SK-N-SH (cell line): ENCODE results near the gene MARCKSL1. TPM values are rescaled to one million over a fixed set of nuclear protein-coding genes. Genes with fewer than 3 reads are reported as not detected.

Experiments used
- CTCF ChIA-PET: fragments of 300-600, 350-600 bp; formaldehyde crosslinking; extraction: SDS; loops from one replicate; lab custom pipeline; 2021; lab: Yijun Ruan, JAX
- POLR2A ChIA-PET: fragments of 350-600 bp; sonication (Branson Sonifier 250); formaldehyde crosslinking; extraction: SDS; loops from one replicate; lab custom pipeline; 2020; ENCODE audit warnings: antibody characterized with exemption, inconsistent platforms; lab: Yijun Ruan, JAX
- DNase-seq: peaks from one replicate; pipeline ENCODE4 v3.0.0; 2012
- H2AFZ ChIP-seq: fragments of 200-600 bp; sonication (generic); 2 replicates; pipeline ENCODE4 v1.8.1; 2016; ENCODE audit warnings: antibody characterized with exemption, mild to moderate bottlenecking, low read depth
- H3F3A ChIP-seq: fragments of 200-600 bp; sonication (generic); replicated peaks from 2 replicates; pipeline ENCODE3; 2016; ENCODE audit warnings: antibody characterized with exemption, mild to moderate bottlenecking; ENCODE audit not compliant: insufficient read depth
- H3K27ac ChIP-seq, 2 experiments: fragments of 200-500 bp in 1 of 2; fragments of 200-600 bp in 1 of 2; sonication (Bioruptor generic) in 1 of 2; sonication (generic), shearing (Covaris generic) in 1 of 2; 2 replicates each; pipeline versions ENCODE4 v1.5.1 to v1.6.1; 2014 to 2016; ENCODE audit warnings: low read depth in 2 of 2, inconsistent platforms in 1 of 2, low read length in 1 of 2, mild to moderate bottlenecking in 1 of 2, mixed read lengths in 1 of 2
- H3K27me3 ChIP-seq: fragments of 200-600 bp; sonication (generic), shearing (Covaris generic); 2 replicates; pipeline ENCODE4 v1.6.1; 2016; ENCODE audit warnings: mixed run types; ENCODE audit not compliant: insufficient read depth
- H3K36me3 ChIP-seq, 2 experiments: fragments of 200-500 bp in 1 of 2; fragments of 200-600 bp in 1 of 2; sonication (Bioruptor generic) in 1 of 2; sonication (generic) in 1 of 2; replicated peaks in 1 of 2; 2 replicates each; pipeline versions ENCODE3 to v1.5.1; 2014 to 2016; ENCODE audit warnings: low read length in 1 of 2, mild to moderate bottlenecking in 1 of 2; ENCODE audit not compliant: insufficient read depth in 2 of 2, control insufficient read depth in 1 of 2
- H3K4me1 ChIP-seq, 2 experiments: fragments of 200-500 bp in 1 of 2; fragments of 200-600 bp in 1 of 2; sonication (Bioruptor generic) in 1 of 2; sonication (generic), shearing (Covaris generic) in 1 of 2; 2 replicates each; pipeline versions ENCODE4 v1.5.1 to v1.6.1; 2014 to 2016; ENCODE audit warnings: low read depth in 1 of 2, low read length in 1 of 2, mixed run types in 1 of 2; ENCODE audit not compliant: insufficient read depth in 2 of 2, control insufficient read depth in 1 of 2
- H3K4me2 ChIP-seq: fragments of 200-600 bp; sonication (generic), shearing (Covaris generic); 2 replicates; pipeline ENCODE4 v1.6.1; 2017; ENCODE audit warnings: mixed run types
- H3K4me3 ChIP-seq, 2 experiments: fragments of 200-500 bp in 1 of 2; fragments of 200-600 bp in 1 of 2; sonication (Bioruptor generic) in 1 of 2; sonication (generic), shearing (Covaris generic) in 1 of 2; 2 replicates each; pipeline versions ENCODE4 v1.5.1 to v1.8.1; 2014 to 2016; ENCODE audit warnings: low read depth in 2 of 2, inconsistent platforms in 1 of 2, low read length in 1 of 2, mild to moderate bottlenecking in 1 of 2, mixed read lengths in 1 of 2, moderate library complexity in 1 of 2
- H3K79me2 ChIP-seq: fragments of 200-600 bp; sonication (generic); 2 replicates; pipeline ENCODE4 v1.8.1; 2017; ENCODE audit warnings: mild to moderate bottlenecking; ENCODE audit not compliant: insufficient read depth
- H3K9ac ChIP-seq: fragments of 200-600 bp; sonication (generic); 2 replicates; pipeline ENCODE4 v1.6.1; 2017; ENCODE audit warnings: mixed run types
- H3K9me2 ChIP-seq: fragments of 200-600 bp; sonication (generic); 2 replicates; pipeline ENCODE4 v1.6.1; 2017; ENCODE audit warnings: mixed run types
- H3K9me3 ChIP-seq: fragments of 200-600 bp; sonication (generic); 2 replicates; pipeline ENCODE4 v1.6.1; 2017; ENCODE audit warnings: mixed run types, mild to moderate bottlenecking, moderate library complexity
- H4K20me1 ChIP-seq: fragments of 200-600 bp; sonication (generic); 2 replicates; pipeline ENCODE4 v1.6.1; 2017; ENCODE audit warnings: mild to moderate bottlenecking, mixed run types; ENCODE audit not compliant: insufficient read depth
- EP300 ChIP-seq, 2 experiments: IDR thresholded peaks; 2 replicates each; pipeline versions ENCODE4 v1.4.0 to v1.6.1; 2012; ENCODE audit warnings: borderline replicate concordance in 1 of 2, low read depth in 1 of 2, low read length in 1 of 2
- FOSL2 ChIP-seq: IDR thresholded peaks from 2 replicates; pipeline ENCODE4 v1.4.0; 2012; ENCODE audit warnings: low read depth, mild to moderate bottlenecking, moderate library complexity, borderline replicate concordance
- FOXM1 ChIP-seq: IDR thresholded peaks from 2 replicates; pipeline ENCODE4 v1.4.0; 2012; ENCODE audit warnings: low read depth, mild to moderate bottlenecking
- JUND ChIP-seq: IDR thresholded peaks from 2 replicates; pipeline ENCODE4 v1.4.0; 2012
- MAX ChIP-seq: IDR thresholded peaks from 2 replicates; pipeline ENCODE4 v1.4.0; 2012; ENCODE audit warnings: low read depth
- RFX5 ChIP-seq: IDR thresholded peaks from 2 replicates; pipeline ENCODE4 v1.6.1; 2012; ENCODE audit warnings: mild to moderate bottlenecking, improper control_type of control experiment, low read length
- RXRA ChIP-seq: IDR thresholded peaks from 2 replicates; pipeline ENCODE4 v1.4.0; 2012; ENCODE audit warnings: low read depth, mild to moderate bottlenecking, borderline replicate concordance
- SMC3 ChIP-seq: IDR thresholded peaks from 2 replicates; pipeline ENCODE4 v1.6.1; 2012; ENCODE audit warnings: low read depth, low read length, improper control_type of control experiment
- TAF1 ChIP-seq: IDR thresholded peaks from 2 replicates; pipeline ENCODE4 v1.6.1; 2012; ENCODE audit warnings: low read depth, mild to moderate bottlenecking, low read length, moderate library complexity, borderline replicate concordance
- TCF12 ChIP-seq: IDR thresholded peaks from 2 replicates; pipeline ENCODE4 v1.4.0; 2012
- TEAD4 ChIP-seq: IDR thresholded peaks from 2 replicates; pipeline ENCODE4 v1.4.0; 2012; ENCODE audit warnings: mild to moderate bottlenecking, borderline replicate concordance; ENCODE audit not compliant: insufficient read depth
- USF2 ChIP-seq: fragments of 150-350 bp; IDR thresholded peaks from 2 replicates; pipeline ENCODE4 v1.6.1; 2017; ENCODE audit warnings: antibody characterized with exemption, low read length, low read depth, borderline replicate concordance
- YY1 ChIP-seq: IDR thresholded peaks from 2 replicates; pipeline ENCODE4 v1.4.0; 2012; ENCODE audit warnings: low read depth, mild to moderate bottlenecking
- WGBS: methylation state at CpG from one replicate; pipeline ENCODE4 v1.1.6; 2017; ENCODE audit warnings: low lambda C conversion rate; 5-methylcytosine and 5-hydroxymethylcytosine counted together
- polyA plus RNA-seq, 3 experiments: library from polyadenylated mRNA; depleted of rRNA; stranded (reverse); fragments of >200 nt; gene quantifications; 2 replicates each; pipeline ENCODE4 v1.2.3, GENCODE V29; 2012
- TF ChIP-seq, protein P1 (sequence below): IDR thresholded peaks from 2 replicates; pipeline ENCODE4 v1.4.0; 2012; ENCODE audit warnings: low read depth, borderline replicate concordance
- TF ChIP-seq, protein P2 (sequence below): IDR thresholded peaks from 2 replicates; pipeline ENCODE4 v1.6.1; 2012; ENCODE audit warnings: mild to moderate bottlenecking, low read depth, low read length, moderate library complexity
- TF ChIP-seq, protein P3 (sequence below): IDR thresholded peaks from 2 replicates; pipeline ENCODE4 v1.4.0; 2012; ENCODE audit warnings: low read depth, borderline replicate concordance

Gene MARCKSL1
- polyA plus RNA-seq, 1 of the 3 experiments (the other 2 are of a cell fraction), result 275 TPM

GRCh38 chr1:32336963-32337675 lies 1.1 kb upstream of the MARCKSL1 start:
- TF ChIP-seq FOXM1, result no peak
- no peak for TF ChIP-seq MAX
- TF ChIP-seq, protein P1, sequence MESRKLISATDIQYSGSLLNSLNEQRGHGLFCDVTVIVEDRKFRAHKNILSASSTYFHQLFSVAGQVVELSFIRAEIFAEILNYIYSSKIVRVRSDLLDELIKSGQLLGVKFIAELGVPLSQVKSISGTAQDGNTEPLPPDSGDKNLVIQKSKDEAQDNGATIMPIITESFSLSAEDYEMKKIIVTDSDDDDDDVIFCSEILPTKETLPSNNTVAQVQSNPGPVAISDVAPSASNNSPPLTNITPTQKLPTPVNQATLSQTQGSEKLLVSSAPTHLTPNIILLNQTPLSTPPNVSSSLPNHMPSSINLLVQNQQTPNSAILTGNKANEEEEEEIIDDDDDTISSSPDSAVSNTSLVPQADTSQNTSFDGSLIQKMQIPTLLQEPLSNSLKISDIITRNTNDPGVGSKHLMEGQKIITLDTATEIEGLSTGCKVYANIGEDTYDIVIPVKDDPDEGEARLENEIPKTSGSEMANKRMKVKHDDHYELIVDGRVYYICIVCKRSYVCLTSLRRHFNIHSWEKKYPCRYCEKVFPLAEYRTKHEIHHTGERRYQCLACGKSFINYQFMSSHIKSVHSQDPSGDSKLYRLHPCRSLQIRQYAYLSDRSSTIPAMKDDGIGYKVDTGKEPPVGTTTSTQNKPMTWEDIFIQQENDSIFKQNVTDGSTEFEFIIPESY, result no peak
- no peak for TF ChIP-seq TCF12
- no peak for TF ChIP-seq EP300 (IDR thresholded peaks at IDR 0.05; ENCODE audit: borderline replicate concordance in 1 of 2, low read depth in 1 of 2, low read length in 1 of 2)
- TF ChIP-seq RXRA, result no peak
- no peak for TF ChIP-seq RFX5
- TF ChIP-seq TEAD4, result no peak
- TF ChIP-seq FOSL2, result no peak
- TF ChIP-seq JUND, result no peak
- TF ChIP-seq SMC3, result no peak
- no peak for TF ChIP-seq TAF1
- TF ChIP-seq, protein P2, sequence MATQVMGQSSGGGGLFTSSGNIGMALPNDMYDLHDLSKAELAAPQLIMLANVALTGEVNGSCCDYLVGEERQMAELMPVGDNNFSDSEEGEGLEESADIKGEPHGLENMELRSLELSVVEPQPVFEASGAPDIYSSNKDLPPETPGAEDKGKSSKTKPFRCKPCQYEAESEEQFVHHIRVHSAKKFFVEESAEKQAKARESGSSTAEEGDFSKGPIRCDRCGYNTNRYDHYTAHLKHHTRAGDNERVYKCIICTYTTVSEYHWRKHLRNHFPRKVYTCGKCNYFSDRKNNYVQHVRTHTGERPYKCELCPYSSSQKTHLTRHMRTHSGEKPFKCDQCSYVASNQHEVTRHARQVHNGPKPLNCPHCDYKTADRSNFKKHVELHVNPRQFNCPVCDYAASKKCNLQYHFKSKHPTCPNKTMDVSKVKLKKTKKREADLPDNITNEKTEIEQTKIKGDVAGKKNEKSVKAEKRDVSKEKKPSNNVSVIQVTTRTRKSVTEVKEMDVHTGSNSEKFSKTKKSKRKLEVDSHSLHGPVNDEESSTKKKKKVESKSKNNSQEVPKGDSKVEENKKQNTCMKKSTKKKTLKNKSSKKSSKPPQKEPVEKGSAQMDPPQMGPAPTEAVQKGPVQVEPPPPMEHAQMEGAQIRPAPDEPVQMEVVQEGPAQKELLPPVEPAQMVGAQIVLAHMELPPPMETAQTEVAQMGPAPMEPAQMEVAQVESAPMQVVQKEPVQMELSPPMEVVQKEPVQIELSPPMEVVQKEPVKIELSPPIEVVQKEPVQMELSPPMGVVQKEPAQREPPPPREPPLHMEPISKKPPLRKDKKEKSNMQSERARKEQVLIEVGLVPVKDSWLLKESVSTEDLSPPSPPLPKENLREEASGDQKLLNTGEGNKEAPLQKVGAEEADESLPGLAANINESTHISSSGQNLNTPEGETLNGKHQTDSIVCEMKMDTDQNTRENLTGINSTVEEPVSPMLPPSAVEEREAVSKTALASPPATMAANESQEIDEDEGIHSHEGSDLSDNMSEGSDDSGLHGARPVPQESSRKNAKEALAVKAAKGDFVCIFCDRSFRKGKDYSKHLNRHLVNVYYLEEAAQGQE, result no peak
- TF ChIP-seq, protein P3, sequence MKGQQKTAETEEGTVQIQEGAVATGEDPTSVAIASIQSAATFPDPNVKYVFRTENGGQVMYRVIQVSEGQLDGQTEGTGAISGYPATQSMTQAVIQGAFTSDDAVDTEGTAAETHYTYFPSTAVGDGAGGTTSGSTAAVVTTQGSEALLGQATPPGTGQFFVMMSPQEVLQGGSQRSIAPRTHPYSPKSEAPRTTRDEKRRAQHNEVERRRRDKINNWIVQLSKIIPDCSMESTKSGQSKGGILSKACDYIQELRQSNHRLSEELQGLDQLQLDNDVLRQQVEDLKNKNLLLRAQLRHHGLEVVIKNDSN, result no peak
- no peak for TF ChIP-seq USF2
- TF ChIP-seq YY1, result no peak
- no peak overlapping the region; the same call in 1 of the 2 replicates for H3K4me2 ChIP-seq

More at GRCh38 chr1:32336963-32337675, 1.1 kb upstream of the MARCKSL1 start:
- Histone ChIP-seq H3K27ac (no peak overlapping the region), H3K4me1 (peaks cover 8 to 31% of the 10 kb centered on the region in 2 experiments; a peak in 3 of 4 replicates), H3K9me3 (no peaks in the 10 kb centered on the region), H2AFZ (no peak overlapping the region), H3K36me3 (peaks cover 14 to 22% of the 10 kb centered on the region in 2 experiments), H3K9me2 (no peaks in the 10 kb centered on the region), H3K9ac (no peak overlapping the region), H3K79me2 (peaks cover 36% of the 10 kb centered on the region), H3K4me3 (no peak overlapping the region), H3F3A (peaks cover 11% of the 10 kb centered on the region), H3K27me3 (no peaks in the 10 kb centered on the region), H4K20me1 (peaks cover 27% of the 10 kb centered on the region)
- ChIA-PET POLR2A (interaction anchor here (1.3 to 2.1 kb wide), 4 partner anchors 9 to 25 kb away, joined by 4 to 24 read pairs (median 6); no protein-coding TSS in a partner anchor), CTCF (interaction anchor here (1.1 to 3.7 kb wide), 6 partner anchors 8 to 121 kb away, joined by 3 to 24 read pairs (median 4); partner anchors contain the start of gene BSDC1)
- DNase-seq, result no peak
- WGBS, result 80% methylated on average over 2 of the region's 8 CpGs
